B cell (primary cell): Measurements from ENCODE around the gene TTPAL. TPM values are rescaled to one million over a fixed set of nuclear protein-coding genes. Genes with fewer than 3 reads are reported as not detected.

Experiments
- ATAC-seq: fragments of 200-7000 bp; cut with Tn5 transposase; one replicate; pipeline ENCODE4 v1.10.0; 2021; ENCODE audit warnings: low read depth, mild to moderate bottlenecking, moderate number of reproducible peaks, moderate library complexity
- CTCF ChIA-PET: fragments of 350-600 bp; sonication (Branson Sonifier 250); formaldehyde crosslinking; loops from one replicate; lab custom pipeline; 2021; ENCODE audit warnings: antibody characterized with exemption, inconsistent platforms; lab: Charles Lee
- POLR2A ChIA-PET: fragments of 350-600 bp; sonication (Branson Sonifier 250); formaldehyde crosslinking; loops from one replicate; lab custom pipeline; 2021; ENCODE audit warnings: antibody characterized with exemption; lab: Charles Lee
- DNase-seq: peaks from one replicate; pipeline ENCODE4 v3.0.0; 2013
- H2AFZ ChIP-seq: 2 replicates; pipeline ENCODE4 v1.6.1; 2012; ENCODE audit warnings: mild to moderate bottlenecking, low read depth, low read length; ENCODE audit not compliant: insufficient read depth, poor library complexity, severe bottlenecking
- H3K27ac ChIP-seq, 2 donors: 1 replicate in 1 of 2; 2 replicates in 1 of 2; pipeline ENCODE4 v1.5.1; 2012 to 2013; ENCODE audit warnings: low read length in 2 of 2, mild to moderate bottlenecking in 2 of 2, moderate library complexity in 1 of 2
- H3K27me3 ChIP-seq, 4 experiments: fragments of 200-600 bp in 1 of 4; sonication (generic) in 1 of 4; replicated peaks in 1 of 4; 1 replicate in 2 of 4; 2 replicates in 2 of 4; pipeline versions ENCODE4 v1.6.1 to v1.7.0; 2013 to 2016; ENCODE audit warnings: low read length in 3 of 4, mild to moderate bottlenecking in 2 of 4, mixed read lengths in 1 of 4, moderate library complexity in 1 of 4; ENCODE audit not compliant: insufficient read depth in 4 of 4, control insufficient read depth in 3 of 4; ENCODE audit errors: control extremely low read depth in 1 of 4
- H3K36me3 ChIP-seq, 2 experiments: replicated peaks in 1 of 2; 1 replicate in 1 of 2; 2 replicates in 1 of 2; pipeline versions ENCODE4 v1.6.1 to v1.7.1; 2013; ENCODE audit warnings: low read length in 1 of 2; ENCODE audit not compliant: insufficient read depth in 2 of 2, control insufficient read depth in 1 of 2; ENCODE audit errors: control extremely low read depth in 1 of 2, extremely low read depth in 1 of 2
- H3K4me1 ChIP-seq, 2 donors: fragments of 200-600 bp in 1 of 2; sonication (generic) in 1 of 2; 1 replicate in 1 of 2; 2 replicates in 1 of 2; pipeline versions ENCODE4 v1.5.1 to v1.6.1; 2013 to 2017; ENCODE audit warnings: low read length in 2 of 2; ENCODE audit not compliant: control insufficient read depth in 2 of 2, insufficient read depth in 2 of 2
- H3K4me2 ChIP-seq: replicated peaks from 2 replicates; pipeline ENCODE3; 2012; ENCODE audit warnings: mild to moderate bottlenecking, low read depth, low read length; ENCODE audit not compliant: poor library complexity, severe bottlenecking
- H3K4me3 ChIP-seq, 5 experiments: fragments of 200-600 bp in 1 of 5; sonication (generic) in 1 of 5; 1 replicate in 3 of 5; 2 replicates in 2 of 5; pipeline versions ENCODE4 v1.5.1 to v1.7.0; 2011 to 2016; ENCODE audit warnings: low read length in 4 of 5, mild to moderate bottlenecking in 4 of 5, low read depth in 2 of 5, control low read depth in 1 of 5, moderate library complexity in 1 of 5; ENCODE audit not compliant: insufficient read depth in 1 of 5; ENCODE audit errors: control extremely low read depth in 1 of 5, extremely low read depth in 1 of 5
- H3K79me2 ChIP-seq: fragments of 200-600 bp; sonication (generic); one replicate; pipeline ENCODE4 v1.6.0; 2016; ENCODE audit warnings: low read length; ENCODE audit not compliant: control insufficient read depth, insufficient read depth
- H3K9ac ChIP-seq: fragments of 200-600 bp; sonication (generic); 2 replicates; pipeline ENCODE4 v1.6.1; 2017; ENCODE audit warnings: mild to moderate bottlenecking, low read length, moderate library complexity
- H3K9me3 ChIP-seq, 3 donors: one replicate each; pipeline versions ENCODE4 v1.6.1 to v1.7.1; 2013; ENCODE audit warnings: low read length in 2 of 3; ENCODE audit not compliant: control insufficient read depth in 2 of 3, insufficient read depth in 1 of 3; ENCODE audit errors: control extremely low read depth in 1 of 3
- H4K20me1 ChIP-seq: 2 replicates; pipeline ENCODE4 v1.6.0; 2012; ENCODE audit warnings: mild to moderate bottlenecking, low read length; ENCODE audit not compliant: insufficient read depth, control insufficient read depth, poor library complexity, severe bottlenecking
- H3K27ac Mint-ChIP-seq: one replicate; pipeline ENCODE4 v1.8.0; 2021; ENCODE audit warnings: mixed read lengths
- H3K27me3 Mint-ChIP-seq: one replicate; pipeline ENCODE4 v1.8.0; 2021; ENCODE audit warnings: mixed read lengths
- H3K4me1 Mint-ChIP-seq: one replicate; pipeline ENCODE4 v1.8.0; 2021; ENCODE audit warnings: mixed read lengths
- H3K4me3 Mint-ChIP-seq: one replicate; pipeline ENCODE4 v1.8.0; 2021; ENCODE audit warnings: mixed read lengths
- H3K9me3 Mint-ChIP-seq: one replicate; pipeline ENCODE4 v1.8.0; 2022; ENCODE audit warnings: mixed read lengths; ENCODE audit not compliant: insufficient read depth
- EZH2 ChIP-seq: IDR thresholded peaks from 2 replicates; pipeline ENCODE4 v1.6.1; 2012; ENCODE audit warnings: borderline replicate concordance, low read depth, mild to moderate bottlenecking, moderate library complexity, low read length; ENCODE audit not compliant: insufficient read depth, poor library complexity, severe bottlenecking
- WGBS: methylation state at CpG from one replicate; pipeline ENCODE4 v1.1.5; 2013; ENCODE audit warnings: missing lambda C conversion rate; ENCODE audit not compliant: insufficient coverage; 5-methylcytosine and 5-hydroxymethylcytosine counted together
- intact Hi-C: fragments of 100-400 bp; cut with micrococcal nuclease; formaldehyde crosslinking; loops from one replicate; pipeline ENCODE4 v1.10.0; 2022
- polyA plus RNA-seq: library from polyadenylated mRNA; depleted of rRNA; stranded (reverse); fragments of >200 nt; gene quantifications from 2 replicates; pipeline ENCODE4 v1.2.3, GENCODE V29; 2012
- total RNA-seq, 2 donors: library from RNA; stranded (reverse); fragments of 120-200 nt in 1 of 2; gene quantifications; 1 replicate in 1 of 2; 2 replicates in 1 of 2; pipeline versions ENCODE4 v1.2.3 to v1.2.4, GENCODE V29; 2013 to 2022
- TF ChIP-seq, protein P1 (sequence below): fragments of 200-600 bp; IDR thresholded peaks from one replicate; pipeline ENCODE4 v1.8.0; 2022; ENCODE audit warnings: antibody characterized with exemption, mild to moderate bottlenecking

TTPAL gene
- total and polyA plus RNA-seq, 2 donors (not counting 1 experiment from before 2014, with no cell fraction given), result 4.0 to 26.8 TPM

DNA sequence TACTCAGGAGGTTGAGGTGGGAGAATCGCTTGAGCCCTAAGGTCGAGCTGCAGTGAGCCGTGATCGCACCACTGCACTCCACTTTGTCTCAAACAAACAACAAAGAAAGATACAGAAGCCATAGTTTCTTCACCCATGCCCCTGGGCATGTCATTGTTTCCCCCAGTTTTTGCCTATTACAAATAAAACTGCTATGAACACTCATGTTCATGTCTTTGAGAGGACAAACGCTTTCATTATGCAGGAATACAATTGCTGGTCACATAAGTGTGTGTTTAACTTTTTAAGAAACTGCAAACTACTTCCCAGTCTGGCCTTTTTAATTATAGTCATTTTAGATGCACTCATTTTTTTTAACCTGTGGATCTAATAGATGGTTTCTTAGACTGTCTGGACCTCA, 12.2 kb upstream of the TTPAL start:
- Histone ChIP-seq H3K27ac (no peak overlapping the region), H3K9me3 (no peaks in the 10 kb centered on the region), H3K4me3 (no peak overlapping the region), H4K20me1 (no peaks in the 10 kb centered on the region), H3K4me2 (no peak overlapping the region), H3K9ac (no peak overlapping the region), H3K79me2 (no peaks in the 10 kb centered on the region), H2AFZ (no peak overlapping the region), H3K36me3 (no peaks in the 10 kb centered on the region), H3K4me1 (no peaks in the 10 kb centered on the region), H3K27me3 (no peaks in the 10 kb centered on the region)
- Mint-ChIP-seq H3K27me3 (peaks cover 8% of the 10 kb centered on the region), H3K27ac (no peak overlapping the region), H3K9me3 (no peaks in the 10 kb centered on the region), H3K4me1 (no peaks in the 10 kb centered on the region), H3K4me3 (no peak overlapping the region)
- no peak for DNase-seq
- intact Hi-C loops, result loop anchor here (5.0 kb wide), 1 partner anchor 246 kb away; no protein-coding TSS in a partner anchor
- ChIA-PET CTCF (no interaction called here), POLR2A (no interaction called here)
- TF ChIP-seq EZH2, result no peak
- TF ChIP-seq, protein P1, sequence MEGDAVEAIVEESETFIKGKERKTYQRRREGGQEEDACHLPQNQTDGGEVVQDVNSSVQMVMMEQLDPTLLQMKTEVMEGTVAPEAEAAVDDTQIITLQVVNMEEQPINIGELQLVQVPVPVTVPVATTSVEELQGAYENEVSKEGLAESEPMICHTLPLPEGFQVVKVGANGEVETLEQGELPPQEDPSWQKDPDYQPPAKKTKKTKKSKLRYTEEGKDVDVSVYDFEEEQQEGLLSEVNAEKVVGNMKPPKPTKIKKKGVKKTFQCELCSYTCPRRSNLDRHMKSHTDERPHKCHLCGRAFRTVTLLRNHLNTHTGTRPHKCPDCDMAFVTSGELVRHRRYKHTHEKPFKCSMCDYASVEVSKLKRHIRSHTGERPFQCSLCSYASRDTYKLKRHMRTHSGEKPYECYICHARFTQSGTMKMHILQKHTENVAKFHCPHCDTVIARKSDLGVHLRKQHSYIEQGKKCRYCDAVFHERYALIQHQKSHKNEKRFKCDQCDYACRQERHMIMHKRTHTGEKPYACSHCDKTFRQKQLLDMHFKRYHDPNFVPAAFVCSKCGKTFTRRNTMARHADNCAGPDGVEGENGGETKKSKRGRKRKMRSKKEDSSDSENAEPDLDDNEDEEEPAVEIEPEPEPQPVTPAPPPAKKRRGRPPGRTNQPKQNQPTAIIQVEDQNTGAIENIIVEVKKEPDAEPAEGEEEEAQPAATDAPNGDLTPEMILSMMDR, result no peak
- ATAC-seq, result no peak
- WGBS, result 93% methylated on average over 3 of the region's 5 CpGs

DNA sequence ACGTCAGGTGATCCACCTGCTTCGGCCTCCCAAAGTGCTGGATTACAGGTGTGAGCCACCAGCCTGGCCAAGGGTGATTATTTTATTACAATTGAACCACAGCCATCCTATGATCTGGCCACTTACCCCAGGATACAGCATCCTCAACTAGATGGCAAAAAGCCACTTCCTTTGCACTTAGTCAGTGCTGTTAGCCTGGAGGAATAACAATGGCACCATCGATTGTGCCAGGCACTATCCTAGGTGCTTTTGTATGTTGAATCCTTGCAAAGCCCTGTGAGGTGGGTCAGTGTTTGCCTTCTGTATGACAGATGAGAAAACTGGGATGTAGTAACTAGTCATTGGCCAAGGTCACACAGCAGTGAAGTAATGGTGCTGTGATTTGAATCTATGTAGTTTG, 11.2 kb upstream of the TTPAL start:
- no peak overlapping the region for H3K9ac ChIP-seq
- H3K79me2 ChIP-seq, result no peaks in the 10 kb centered on the region
- TF ChIP-seq EZH2, result no peak
- TF ChIP-seq, protein P1, result no peak
- no peaks in the 10 kb centered on the region for H3K9me3 ChIP-seq
- no peak overlapping the region for H3K4me2 ChIP-seq
- Mint-ChIP-seq H3K4me3 (no peak overlapping the region), H3K27me3 (peaks cover 8% of the 10 kb centered on the region), H3K9me3 (no peaks in the 10 kb centered on the region), H3K4me1 (no peaks in the 10 kb centered on the region), H3K27ac (no peak overlapping the region)
- no peak for DNase-seq
- no peak overlapping the region for H2AFZ ChIP-seq
- H3K27me3 ChIP-seq, result no peaks in the 10 kb centered on the region
- no peaks in the 10 kb centered on the region for H4K20me1 ChIP-seq
- H3K36me3 ChIP-seq, result no peaks in the 10 kb centered on the region
- ATAC-seq, result no peak
- no peak overlapping the region for H3K4me3 ChIP-seq
- H3K27ac ChIP-seq, result no peak overlapping the region
- CTCF ChIA-PET, result no interaction called here
- POLR2A ChIA-PET, result no interaction called here
- 93% methylated on average over 2 of the region's 3 CpGs for WGBS
- intact Hi-C loops, result loop anchor here (5.0 kb wide), 1 partner anchor 247 kb away; no protein-coding TSS in a partner anchor
- no peaks in the 10 kb centered on the region for H3K4me1 ChIP-seq
